Esophagus muscularis mucosa (tissue), 3 donors: ENCODE data around the gene PKN1.

ENCODE experiments used
- POLR2A ChIP-seq: fragments of 450-650 bp; IDR thresholded peaks from one replicate; pipeline ENCODE4 v1.6.1; 2017; ENCODE audit warnings: antibody characterized with exemption, moderate library complexity, mild to moderate bottlenecking, low read depth
- POLR2AphosphoS5 ChIP-seq, 2 donors: sonication (generic); formaldehyde crosslinking; IDR thresholded peaks; one replicate each; pipeline ENCODE4 v1.6.1; 2017; ENCODE audit warnings: antibody characterized with exemption in 2 of 2
- TF ChIP-seq, protein P1 (sequence below), 3 experiments: fragments of 200-600 bp in 2 of 3; fragments of 450-650 bp in 1 of 3; sonication (generic) in 2 of 3; IDR thresholded peaks; one replicate each; pipeline ENCODE4 v1.5.1; 2017 to 2019; ENCODE audit warnings: antibody characterized with exemption in 3 of 3, mild to moderate bottlenecking in 2 of 3, moderate library complexity in 1 of 3

- TF ChIP-seq, protein P1, sequence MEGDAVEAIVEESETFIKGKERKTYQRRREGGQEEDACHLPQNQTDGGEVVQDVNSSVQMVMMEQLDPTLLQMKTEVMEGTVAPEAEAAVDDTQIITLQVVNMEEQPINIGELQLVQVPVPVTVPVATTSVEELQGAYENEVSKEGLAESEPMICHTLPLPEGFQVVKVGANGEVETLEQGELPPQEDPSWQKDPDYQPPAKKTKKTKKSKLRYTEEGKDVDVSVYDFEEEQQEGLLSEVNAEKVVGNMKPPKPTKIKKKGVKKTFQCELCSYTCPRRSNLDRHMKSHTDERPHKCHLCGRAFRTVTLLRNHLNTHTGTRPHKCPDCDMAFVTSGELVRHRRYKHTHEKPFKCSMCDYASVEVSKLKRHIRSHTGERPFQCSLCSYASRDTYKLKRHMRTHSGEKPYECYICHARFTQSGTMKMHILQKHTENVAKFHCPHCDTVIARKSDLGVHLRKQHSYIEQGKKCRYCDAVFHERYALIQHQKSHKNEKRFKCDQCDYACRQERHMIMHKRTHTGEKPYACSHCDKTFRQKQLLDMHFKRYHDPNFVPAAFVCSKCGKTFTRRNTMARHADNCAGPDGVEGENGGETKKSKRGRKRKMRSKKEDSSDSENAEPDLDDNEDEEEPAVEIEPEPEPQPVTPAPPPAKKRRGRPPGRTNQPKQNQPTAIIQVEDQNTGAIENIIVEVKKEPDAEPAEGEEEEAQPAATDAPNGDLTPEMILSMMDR (IDR thresholded peaks at IDR 0.05) = no peak
- TF ChIP-seq POLR2AphosphoS5 (IDR thresholded peaks at IDR 0.05) (no peak), POLR2A (no peak)
These were observed 47.6 kb upstream of the PKN1 start for GRCh38 chr19:14385492-14385891.
